Measurements from ENCODE around the gene TTC28. TPM values are rescaled to one million over a fixed set of nuclear protein-coding genes. Genes with fewer than 3 reads are reported as not detected.

TTC28 gene
- total RNA-seq, 1 donor from 2014 or later, result 44.4 TPM

GRCh38 chr22:28017558-28017820 is 662.2 kb downstream of the TTC28 start:
- no peak for DNase-seq

GRCh38 chr22:28016781-28017557 is 662.7 kb downstream of the TTC28 start:
- DNase-seq, result no peak

- DNase-seq, result no peak
Measured at GRCh38 chr22:28015676-28016601, 663.7 kb downstream of the TTC28 start.

GRCh38 chr22:28015046-28015425 is 664.6 kb downstream of the TTC28 start:
- DNase-seq, result peak; percentile 82

GRCh38 chr22:28014211-28015045 is 665.2 kb downstream of the TTC28 start:
- DNase-seq, result no peak

GRCh38 chr22:28013611-28014010 is 666.0 kb downstream of the TTC28 start:
- no peak for DNase-seq

- no peak for DNase-seq
Measured at GRCh38 chr22:28012832-28013460, 666.7 kb downstream of the TTC28 start.

- peak; percentile 88 for DNase-seq
Measured at GRCh38 chr22:28009272-28009827, 670.3 kb downstream of the TTC28 start.

GRCh38 chr22:28008649-28009048 is 671.0 kb downstream of the TTC28 start:
- DNase-seq, result no peak

- no peak for DNase-seq
Measured at GRCh38 chr22:28008056-28008455, 671.6 kb downstream of the TTC28 start.

- no peak for DNase-seq
Measured at GRCh38 chr22:28006271-28006670, 673.4 kb downstream of the TTC28 start.

GRCh38 chr22:28005513-28005912 is 674.1 kb downstream of the TTC28 start:
- DNase-seq, result no peak

GRCh38 chr22:28004021-28004420 is 675.6 kb downstream of the TTC28 start:
- no peak for DNase-seq

- no peak for DNase-seq
Measured at GRCh38 chr22:28002863-28003565, 676.6 kb downstream of the TTC28 start.

- DNase-seq, result no peak
Measured at GRCh38 chr22:28002181-28002700, 677.4 kb downstream of the TTC28 start.

GRCh38 chr22:28001171-28001835 is 678.3 kb downstream of the TTC28 start:
- DNase-seq, result no peak

- DNase-seq, result no peak
Measured at GRCh38 chr22:28000361-28000760, 679.3 kb downstream of the TTC28 start.

GRCh38 chr22:27999876-28000275 is 679.8 kb downstream of the TTC28 start:
- no peak for DNase-seq

GRCh38 chr22:27998511-27999410 is 680.9 kb downstream of the TTC28 start:
- DNase-seq, result no peak

- DNase-seq, result no peak
Measured at GRCh38 chr22:27997538-27997937, 682.1 kb downstream of the TTC28 start.
